Glomerular visceral epithelial cell (primary cell): ENCODE data around the gene PRXL2A.
"Not testable (repeated sequence)": the region's sequence is repeated elsewhere in the genome, so short reads cannot be mapped to it uniquely, and the experiment has no call there.

ENCODE experiments used
- DNase-seq: peaks from one replicate; pipeline ENCODE4 v3.0.0-alpha.2; 2016; ENCODE audit errors: extremely low spot score

The PRXL2A gene

DNA sequence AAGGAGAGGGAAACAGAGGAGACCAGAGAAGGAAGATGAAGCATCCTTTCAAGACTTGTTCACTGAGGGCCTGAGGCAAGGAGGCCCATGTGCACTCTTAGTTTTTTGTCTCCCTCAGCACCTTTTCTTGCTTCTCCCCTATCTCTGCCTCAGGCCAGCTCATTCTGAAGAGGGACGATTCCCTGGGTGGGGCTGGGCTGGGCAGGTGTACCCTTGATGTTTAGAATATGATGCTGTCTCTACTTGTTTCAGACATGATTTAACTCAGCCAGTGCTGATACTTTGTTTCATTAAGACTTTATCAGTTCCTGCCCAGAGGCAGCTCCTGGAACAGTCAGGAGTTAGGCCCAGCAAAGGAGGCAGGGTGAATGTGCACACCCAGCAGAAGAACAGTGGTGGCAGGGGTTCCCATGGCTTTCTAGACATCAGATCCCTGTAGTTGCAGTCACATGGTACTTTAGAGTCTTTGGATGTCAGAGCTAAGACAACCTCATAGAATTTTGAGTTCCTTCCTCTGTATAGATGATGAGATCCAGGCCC, 3.4 kb downstream of the PRXL2A start:
- no peak for DNase-seq

DNA sequence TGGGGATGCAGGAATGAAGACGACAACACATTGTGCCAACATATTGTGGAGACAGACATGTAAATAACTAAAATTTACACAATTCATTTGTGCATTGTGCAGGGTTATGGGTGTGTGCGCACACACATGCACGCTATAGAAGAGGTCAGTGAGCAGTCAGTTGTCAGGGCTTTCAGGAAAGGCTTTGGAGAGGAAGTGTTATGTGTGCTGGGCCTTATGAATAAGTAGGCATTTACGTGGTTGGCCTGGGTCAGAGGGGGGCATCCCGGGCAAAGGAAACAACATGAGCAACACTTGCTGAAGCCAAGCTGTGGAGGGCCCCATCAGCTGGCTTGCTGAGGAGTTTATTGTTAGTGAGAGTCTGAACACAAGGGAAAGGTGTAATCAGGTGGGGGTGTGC, 4.1 kb downstream of the PRXL2A start:
- no peak for DNase-seq

GRCh38 chr10:80413271-80413996, 5.1 kb downstream of the PRXL2A start:
- DNase-seq, result peak; percentile 37

GRCh38 chr10:80414142-80414895, 6.0 kb downstream of the PRXL2A start:
- no peak for DNase-seq

- no peak for DNase-seq
Observed at GRCh38 chr10:80415734-80416478, 7.6 kb downstream of the PRXL2A start.

DNA sequence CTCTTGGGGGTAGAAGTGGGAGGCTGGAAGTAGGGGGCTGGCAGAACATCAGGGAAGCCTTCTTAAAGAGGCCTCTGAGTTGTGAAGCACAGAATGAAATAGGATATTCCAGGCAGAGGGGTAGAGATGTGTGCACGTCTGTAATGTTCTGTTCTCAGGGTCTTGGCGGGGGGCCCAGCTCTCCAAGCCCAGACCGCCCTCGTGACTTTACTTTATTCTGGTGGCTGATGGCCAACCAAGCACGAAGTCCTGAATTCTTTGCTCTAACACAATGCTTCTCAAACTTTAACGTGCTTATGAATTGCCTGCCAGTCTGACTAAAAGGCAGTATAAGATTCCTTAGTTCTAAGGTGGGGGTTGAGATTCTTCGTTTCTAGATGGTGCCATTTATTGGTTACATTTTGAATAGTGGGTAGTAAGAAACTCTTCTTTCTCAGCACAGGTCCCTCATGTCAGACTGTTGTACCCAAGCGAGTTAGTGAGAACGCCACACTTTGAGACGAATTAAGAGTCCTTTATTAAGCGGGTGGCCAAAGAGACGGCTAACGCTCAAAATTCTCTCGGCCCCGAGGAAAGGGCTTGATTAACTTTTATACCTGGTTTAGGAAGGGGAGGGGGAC, 8.2 kb downstream of the PRXL2A start:
- DNase-seq, result no peak

GRCh38 chr10:80417256-80417655, 8.9 kb downstream of the PRXL2A start:
- DNase-seq, result not testable (repeated sequence)

DNA sequence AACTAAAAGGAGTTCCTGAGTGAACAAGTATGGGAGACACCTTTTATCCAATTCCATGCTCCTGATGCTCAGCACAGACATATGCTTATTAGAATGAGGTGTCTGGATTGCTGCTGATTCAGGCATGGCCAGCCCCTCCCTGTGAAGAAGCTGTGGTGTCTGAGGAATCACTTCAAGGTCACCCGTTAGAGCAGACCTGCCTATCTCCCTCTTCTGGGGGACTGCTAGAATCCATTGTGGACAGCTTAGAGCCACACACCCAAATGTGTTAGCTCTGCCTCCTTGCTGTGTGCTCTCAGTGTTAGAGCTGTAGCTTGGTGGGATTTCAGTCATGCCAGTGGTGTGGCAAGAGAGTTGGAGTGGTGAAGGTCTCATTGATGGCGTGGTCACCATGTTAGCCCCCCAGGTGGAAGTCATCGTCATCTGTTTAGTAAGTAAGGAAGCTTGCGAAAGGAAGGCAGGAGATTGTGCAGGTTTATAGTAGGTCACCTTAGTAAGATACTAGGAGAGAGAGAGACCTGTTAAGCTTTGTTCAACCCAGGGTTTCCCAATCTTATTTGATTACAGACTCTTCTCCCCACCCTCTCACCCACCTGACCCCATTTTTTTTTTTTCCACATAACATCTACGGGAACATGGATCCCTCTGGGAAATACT, 12.8 kb downstream of the PRXL2A start:
- no peak for DNase-seq

GRCh38 chr10:80421707-80422536, 13.6 kb downstream of the PRXL2A start:
- DNase-seq, result no peak

- DNase-seq, result no peak
Observed at GRCh38 chr10:80425901-80426300, 17.6 kb downstream of the PRXL2A start.

- no peak for DNase-seq
Observed at GRCh38 chr10:80427541-80427940, 19.2 kb downstream of the PRXL2A start.

DNA sequence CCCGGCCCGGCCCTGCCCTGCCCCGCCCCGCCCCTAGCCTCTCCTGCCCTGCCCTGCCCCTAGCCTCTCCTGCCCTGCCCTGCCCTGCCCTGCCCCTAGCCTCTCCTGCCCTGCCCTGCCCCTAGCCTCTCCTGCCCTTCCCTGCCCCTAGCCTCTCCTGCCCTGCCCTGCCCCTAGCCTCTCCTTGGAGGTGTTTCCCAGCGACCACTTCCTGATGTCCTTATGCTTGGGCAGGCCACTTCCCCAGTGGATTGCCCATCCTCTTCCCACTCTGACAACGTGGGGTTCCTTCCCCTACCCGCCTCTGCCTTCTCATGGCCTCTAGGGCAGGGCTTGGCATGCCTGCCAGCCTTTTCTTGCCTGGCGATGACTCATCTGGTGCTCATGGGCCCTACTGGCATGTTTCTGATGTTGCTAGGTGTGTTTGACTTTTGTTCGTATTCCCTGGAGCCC, 21.2 kb downstream of the PRXL2A start:
- peak; percentile 65 for DNase-seq

DNA sequence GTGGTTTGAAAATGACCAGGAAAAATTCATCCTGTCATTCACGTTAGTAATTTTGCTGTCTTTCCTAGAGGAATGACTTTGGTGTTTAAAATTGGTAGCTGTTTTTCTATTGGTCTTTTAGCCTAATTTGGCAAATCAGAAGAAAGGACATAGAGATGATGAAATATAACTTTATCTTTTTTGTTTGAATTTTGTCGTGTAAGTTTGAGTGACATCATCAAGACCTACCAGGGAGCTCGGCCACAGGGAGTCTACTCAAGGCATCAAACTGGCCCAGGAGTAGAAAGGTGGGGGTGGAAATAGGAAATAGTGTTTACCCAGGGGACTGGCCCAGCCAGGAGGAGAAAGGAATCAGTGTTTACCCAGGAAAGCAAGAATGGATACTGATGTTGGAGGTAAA, 24.8 kb downstream of the PRXL2A start:
- DNase-seq, result no peak

DNA sequence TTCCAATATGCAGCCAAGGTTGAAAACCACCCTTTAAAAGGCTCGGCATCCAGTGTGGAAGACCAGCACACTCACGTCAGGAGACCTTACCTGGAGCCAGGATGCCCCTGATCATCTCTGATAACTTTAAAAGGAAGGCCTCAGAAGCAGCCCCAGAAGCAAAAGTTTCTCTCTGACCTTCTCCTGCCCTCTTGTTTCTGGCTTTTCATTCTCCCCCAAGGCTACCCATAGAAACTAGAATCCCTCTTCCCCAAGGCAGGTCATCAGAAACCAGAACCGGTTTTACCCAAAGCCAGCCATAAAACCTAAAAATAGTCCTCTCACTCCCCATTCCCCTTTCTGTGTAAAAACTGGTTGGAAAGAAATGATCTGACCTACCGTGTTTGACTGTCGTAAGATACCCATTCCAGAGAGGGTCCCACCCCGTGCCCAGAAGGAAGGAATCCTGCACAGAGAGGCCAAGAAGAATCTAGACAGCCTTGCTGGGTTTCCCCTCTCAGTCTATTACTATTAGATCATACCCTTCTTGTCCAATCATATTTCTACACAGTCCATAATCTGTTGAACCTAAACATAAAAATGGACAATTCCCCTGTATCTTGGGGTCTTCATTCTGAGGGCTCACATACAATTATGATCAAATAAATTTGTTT, 28.2 kb downstream of the PRXL2A start:
- DNase-seq, result no peak

DNA sequence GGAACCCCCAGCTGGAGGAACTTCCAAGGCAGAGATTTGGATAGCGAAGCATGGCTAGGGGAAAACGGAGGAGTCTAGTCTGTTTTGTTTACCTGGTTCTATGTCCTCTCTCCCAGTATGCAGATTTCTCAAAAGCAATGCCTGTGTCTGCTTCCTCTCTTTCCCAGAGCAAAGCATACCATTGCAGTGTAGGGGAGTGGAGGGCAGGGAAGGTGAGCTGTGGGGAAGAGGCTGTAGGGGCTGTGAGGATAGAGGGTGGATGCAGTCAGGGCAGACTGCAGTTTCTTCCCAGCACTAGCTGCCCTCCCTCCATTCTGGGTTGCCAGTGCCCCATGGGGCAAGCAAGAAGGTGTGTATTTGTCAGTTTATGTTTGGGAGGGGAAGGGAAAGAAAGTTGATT, 28.9 kb downstream of the PRXL2A start:
- DNase-seq, result no peak

GRCh38 chr10:80441831-80442230, 33.5 kb downstream of the PRXL2A start:
- no peak for DNase-seq

DNA sequence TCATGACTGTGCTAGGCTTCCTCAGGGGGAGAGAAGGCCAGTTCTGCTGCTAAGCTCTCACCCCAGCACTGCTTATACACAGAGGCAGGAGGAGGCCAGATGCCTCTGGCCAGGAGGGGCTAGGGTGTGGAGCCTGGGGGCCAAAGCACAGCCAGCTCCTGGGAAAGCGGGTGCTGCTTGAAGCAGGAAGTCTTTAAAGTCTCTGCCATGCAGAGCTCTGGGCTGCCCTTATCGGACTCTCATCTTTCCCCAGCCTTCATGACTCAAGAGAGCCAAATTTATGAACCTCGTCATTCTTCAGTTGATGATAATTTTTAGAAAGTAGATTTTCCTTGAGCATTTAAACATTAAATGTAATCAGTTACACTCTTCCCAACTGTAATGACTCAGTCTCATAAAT, 34.5 kb downstream of the PRXL2A start:
- no peak for DNase-seq

DNA sequence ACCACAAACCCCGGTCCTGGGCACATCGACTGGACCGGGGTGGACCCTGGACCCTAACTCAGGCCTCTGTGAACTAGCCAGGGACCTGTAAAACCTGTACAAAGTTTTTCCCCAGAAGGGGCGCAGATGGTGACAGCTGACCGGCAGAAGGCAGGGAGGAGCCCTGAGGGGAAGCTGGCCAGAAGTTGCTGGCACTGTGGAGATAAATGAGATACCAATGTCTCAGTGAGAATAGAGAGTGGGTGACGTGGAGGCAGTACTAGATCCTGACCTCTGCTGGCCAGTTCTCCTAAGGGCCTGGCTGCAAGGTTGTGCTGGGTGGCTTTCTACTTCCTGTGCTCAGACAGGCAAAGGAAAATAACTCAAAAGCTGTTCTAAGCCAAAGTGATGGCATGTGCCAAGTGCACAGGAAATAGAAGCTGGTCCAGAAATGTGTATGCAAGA, 35.2 kb downstream of the PRXL2A start:
- DNase-seq, result peak; percentile 58

GRCh38 chr10:80444124-80444523, 35.8 kb downstream of the PRXL2A start:
- DNase-seq, result no peak
